H9 (cell line): ENCODE data around the gene CCDC187. TPM values are rescaled to one million over a fixed set of nuclear protein-coding genes. Genes with fewer than 3 reads are reported as not detected.

Experiments used
- DNase-seq: peaks from one replicate; pipeline ENCODE4 v3.0.0-alpha.2; 2017
- H2AFZ ChIP-seq: one replicate; pipeline ENCODE4 v1.6.1; 2013; ENCODE audit warnings: mild to moderate bottlenecking, low read length, control low read depth, moderate library complexity
- H2AK5ac ChIP-seq: 2 replicates; pipeline ENCODE4 v1.6.1; 2013; ENCODE audit warnings: low read length, control low read depth, mixed read lengths; ENCODE audit not compliant: insufficient read length
- H2BK120ac ChIP-seq: one replicate; pipeline ENCODE4 v1.6.1; 2013; ENCODE audit warnings: low read depth, mild to moderate bottlenecking, low read length, control low read depth, inconsistent platforms; ENCODE audit not compliant: poor library complexity, severe bottlenecking
- H2BK12ac ChIP-seq: 2 replicates; pipeline ENCODE4 v1.6.1; 2013; ENCODE audit warnings: low read length, control low read depth, mixed read lengths, low read depth; ENCODE audit not compliant: insufficient read length
- H2BK15ac ChIP-seq: 2 replicates; pipeline ENCODE4 v1.6.1; 2013; ENCODE audit warnings: low read depth, low read length, control low read depth
- H2BK20ac ChIP-seq: one replicate; pipeline ENCODE4 v1.6.1; 2013; ENCODE audit warnings: low read depth, mild to moderate bottlenecking, low read length, control low read depth, inconsistent platforms; ENCODE audit not compliant: poor library complexity, severe bottlenecking
- H2BK5ac ChIP-seq: 2 replicates; pipeline ENCODE4 v1.6.1; 2013; ENCODE audit warnings: low read length, control low read depth, mixed read lengths; ENCODE audit not compliant: insufficient read length
- H3K14ac ChIP-seq: 2 replicates; pipeline ENCODE4 v1.6.1; 2013; ENCODE audit warnings: low read length, control low read depth; ENCODE audit not compliant: insufficient read depth
- H3K18ac ChIP-seq: 2 replicates; pipeline ENCODE4 v1.6.1; 2013; ENCODE audit warnings: low read depth, mild to moderate bottlenecking, mixed read lengths, low read length, control low read depth; ENCODE audit not compliant: insufficient read length
- H3K23ac ChIP-seq: 2 replicates; pipeline ENCODE4 v1.6.1; 2013; ENCODE audit warnings: low read length, control low read depth, mixed read lengths, low read depth; ENCODE audit not compliant: insufficient read length
- H3K23me2 ChIP-seq: 2 replicates; pipeline ENCODE4 v1.6.1; 2013; ENCODE audit warnings: low read depth, mild to moderate bottlenecking, mixed read lengths, low read length, control low read depth; ENCODE audit not compliant: insufficient read length, poor library complexity, severe bottlenecking
- H3K27ac ChIP-seq: 2 replicates; pipeline ENCODE4 v1.5.1; 2013; ENCODE audit warnings: low read length, control low read depth, mixed read lengths, low read depth; ENCODE audit not compliant: insufficient read length
- H3K27me3 ChIP-seq: 2 replicates; pipeline ENCODE4 v1.6.1; 2013; ENCODE audit warnings: low read length, control low read depth, inconsistent platforms; ENCODE audit not compliant: insufficient read depth
- H3K4ac ChIP-seq: 2 replicates; pipeline ENCODE4 v1.6.1; 2013; ENCODE audit warnings: low read depth, mild to moderate bottlenecking, control low read depth, inconsistent platforms, low read length, moderate library complexity
- H3K4me1 ChIP-seq: 2 replicates; pipeline ENCODE4 v1.6.1; 2013; ENCODE audit warnings: low read length, control low read depth, inconsistent platforms; ENCODE audit not compliant: insufficient read depth
- H3K4me2 ChIP-seq: 2 replicates; pipeline ENCODE4 v1.6.1; 2013; ENCODE audit warnings: low read length, control low read depth, mixed read lengths; ENCODE audit not compliant: insufficient read length, insufficient read depth
- H3K56ac ChIP-seq: 2 replicates; pipeline ENCODE4 v1.6.1; 2013; ENCODE audit warnings: low read depth, mild to moderate bottlenecking, mixed read lengths, low read length, control low read depth; ENCODE audit not compliant: insufficient read length
- H3K79me1 ChIP-seq: 2 replicates; pipeline ENCODE4 v1.6.1; 2013; ENCODE audit warnings: low read depth, mild to moderate bottlenecking, moderate library complexity, low read length, control low read depth, inconsistent platforms; ENCODE audit not compliant: insufficient read depth, poor library complexity, severe bottlenecking
- H3K79me2 ChIP-seq: 2 replicates; pipeline ENCODE4 v1.6.1; 2013; ENCODE audit warnings: low read length, control low read depth, inconsistent platforms; ENCODE audit not compliant: insufficient read depth
- H3K9ac ChIP-seq: 2 replicates; pipeline ENCODE4 v1.6.1; 2013; ENCODE audit warnings: low read length, control low read depth, mixed read lengths; ENCODE audit not compliant: insufficient read length; ENCODE audit errors: extremely low read depth
- H3K9me3 ChIP-seq: one replicate; pipeline ENCODE4 v1.6.1; 2013; ENCODE audit warnings: low read depth, low read length, inconsistent platforms; ENCODE audit not compliant: control insufficient read depth
- H3T11ph ChIP-seq: one replicate; pipeline ENCODE4 v1.6.1; 2013; ENCODE audit warnings: mild to moderate bottlenecking, low read length, control low read depth, inconsistent platforms
- H4K20me1 ChIP-seq: one replicate; pipeline ENCODE4 v1.6.1; 2013; ENCODE audit not compliant: control insufficient read depth, insufficient read length, insufficient read depth
- H4K5ac ChIP-seq: 2 replicates; pipeline ENCODE4 v1.6.1; 2013; ENCODE audit warnings: low read depth, mild to moderate bottlenecking, mixed read lengths, low read length, control low read depth; ENCODE audit not compliant: insufficient read length
- H4K8ac ChIP-seq: replicated peaks from 2 replicates; pipeline ENCODE4 v1.6.1; 2013; ENCODE audit warnings: low read length, control low read depth, mixed read lengths, low read depth; ENCODE audit not compliant: insufficient read length
- H4K91ac ChIP-seq: 2 replicates; pipeline ENCODE4 v1.6.1; 2013; ENCODE audit warnings: low read depth, mild to moderate bottlenecking, moderate library complexity, mixed read lengths, low read length, control low read depth; ENCODE audit not compliant: insufficient read length
- H3K27ac Mint-ChIP-seq, 3 experiments: 2 replicates in 2 of 3; 3 replicates in 1 of 3; pipeline ENCODE4 v1.8.0; 2020 to 2021; ENCODE audit warnings: mixed read lengths in 3 of 3, mild to moderate bottlenecking in 1 of 3, moderate library complexity in 1 of 3
- H3K27me3 Mint-ChIP-seq: 2 replicates; pipeline ENCODE4 v1.8.0; 2021; ENCODE audit warnings: low read depth, mild to moderate bottlenecking, moderate library complexity, mixed read lengths
- H3K36me3 Mint-ChIP-seq, 3 experiments: 2 replicates in 2 of 3; 3 replicates in 1 of 3; pipeline ENCODE4 v1.8.0; 2020 to 2021; ENCODE audit warnings: low read depth in 3 of 3, mixed read lengths in 3 of 3; ENCODE audit not compliant: insufficient read depth in 1 of 3
- H3K4me1 Mint-ChIP-seq, 2 experiments: 2 replicates each; pipeline ENCODE4 v1.8.0; 2020; ENCODE audit warnings: mixed read lengths in 2 of 2
- H3K4me3 Mint-ChIP-seq, 2 experiments: 2 replicates in 1 of 2; 3 replicates in 1 of 2; pipeline ENCODE4 v1.8.0; 2020 to 2021; ENCODE audit warnings: mild to moderate bottlenecking in 2 of 2, mixed read lengths in 2 of 2, moderate library complexity in 1 of 2
- H3K9me3 Mint-ChIP-seq, 2 experiments: 2 replicates in 1 of 2; 3 replicates in 1 of 2; pipeline ENCODE4 v1.8.0; 2020; ENCODE audit warnings: mild to moderate bottlenecking in 2 of 2, mixed read lengths in 2 of 2, moderate library complexity in 1 of 2
- WGBS: extraction: QIAGEN DNeasy Blood & Tissue Kit; methylation state at CpG from one replicate; pipeline ENCODE4 v1.1.7; 2013; ENCODE audit warnings: missing lambda C conversion rate, low lambda C conversion rate, mixed read lengths; ENCODE audit not compliant: insufficient read length; ENCODE audit errors: extremely low coverage; 5-methylcytosine and 5-hydroxymethylcytosine counted together
- total RNA-seq: library from RNA; stranded (reverse); gene quantifications from 2 replicates; pipeline ENCODE4 v1.2.1, GENCODE V29; 2021
- TF ChIP-seq, protein P1 (sequence below): fragments of 200-600 bp; sonication (generic); conservative IDR thresholded peaks from 3 replicates; pipeline ENCODE4 v1.8.0; 2021; ENCODE audit warnings: antibody characterized with exemption, mild to moderate bottlenecking

The CCDC187 gene
- total RNA-seq, 1 experiment from 2014 or later, result 0.07 TPM

- no peak for DNase-seq
- Mint-ChIP-seq H3K4me3 (no peak overlapping the region), H3K9me3 (no peaks in the 10 kb centered on the region), H3K27me3 (no peaks in the 10 kb centered on the region; the same call in 1 of the 2 replicates), H3K36me3 (no peaks in the 10 kb centered on the region), H3K4me1 (peaks cover 5 to 13% of the 10 kb centered on the region in 2 experiments), H3K27ac (no peak overlapping the region)
- Histone ChIP-seq H3K4me2 (no peak overlapping the region), H2BK5ac (no peak overlapping the region), H3K27ac (no peak overlapping the region), H4K5ac (no peak overlapping the region), H2AFZ (no peak overlapping the region), H3K9me3 (no peaks in the 10 kb centered on the region), H2BK120ac (no peak overlapping the region), H4K91ac (no peak overlapping the region), H3K79me2 (no peaks in the 10 kb centered on the region), H3K14ac (no peak overlapping the region), H3K23me2 (no peaks in the 10 kb centered on the region), H3K79me1 (no peaks in the 10 kb centered on the region), H3K27me3 (no peaks in the 10 kb centered on the region), H3K18ac (no peak overlapping the region), H4K8ac (no peak overlapping the region), H3K9ac (no peak overlapping the region), H2BK15ac (no peak overlapping the region), H3K23ac (no peak overlapping the region), H2AK5ac (no peak overlapping the region), H4K20me1 (no peaks in the 10 kb centered on the region), H3K4me1 (no peaks in the 10 kb centered on the region), H3T11ph (no peak overlapping the region), H3K56ac (no peak overlapping the region), H2BK20ac (no peak overlapping the region), H2BK12ac (no peak overlapping the region), H3K4ac (no peak overlapping the region)
- TF ChIP-seq, protein P1, sequence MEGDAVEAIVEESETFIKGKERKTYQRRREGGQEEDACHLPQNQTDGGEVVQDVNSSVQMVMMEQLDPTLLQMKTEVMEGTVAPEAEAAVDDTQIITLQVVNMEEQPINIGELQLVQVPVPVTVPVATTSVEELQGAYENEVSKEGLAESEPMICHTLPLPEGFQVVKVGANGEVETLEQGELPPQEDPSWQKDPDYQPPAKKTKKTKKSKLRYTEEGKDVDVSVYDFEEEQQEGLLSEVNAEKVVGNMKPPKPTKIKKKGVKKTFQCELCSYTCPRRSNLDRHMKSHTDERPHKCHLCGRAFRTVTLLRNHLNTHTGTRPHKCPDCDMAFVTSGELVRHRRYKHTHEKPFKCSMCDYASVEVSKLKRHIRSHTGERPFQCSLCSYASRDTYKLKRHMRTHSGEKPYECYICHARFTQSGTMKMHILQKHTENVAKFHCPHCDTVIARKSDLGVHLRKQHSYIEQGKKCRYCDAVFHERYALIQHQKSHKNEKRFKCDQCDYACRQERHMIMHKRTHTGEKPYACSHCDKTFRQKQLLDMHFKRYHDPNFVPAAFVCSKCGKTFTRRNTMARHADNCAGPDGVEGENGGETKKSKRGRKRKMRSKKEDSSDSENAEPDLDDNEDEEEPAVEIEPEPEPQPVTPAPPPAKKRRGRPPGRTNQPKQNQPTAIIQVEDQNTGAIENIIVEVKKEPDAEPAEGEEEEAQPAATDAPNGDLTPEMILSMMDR, result no peak
- no CpG with 5 or more reads among the region's 10 CpGs for WGBS
These were observed 51.0 kb downstream of the CCDC187 start for GRCh38 chr9:136252846-136253245.
